ENCODE measurements around the gene ANKRD27.

DNA sequence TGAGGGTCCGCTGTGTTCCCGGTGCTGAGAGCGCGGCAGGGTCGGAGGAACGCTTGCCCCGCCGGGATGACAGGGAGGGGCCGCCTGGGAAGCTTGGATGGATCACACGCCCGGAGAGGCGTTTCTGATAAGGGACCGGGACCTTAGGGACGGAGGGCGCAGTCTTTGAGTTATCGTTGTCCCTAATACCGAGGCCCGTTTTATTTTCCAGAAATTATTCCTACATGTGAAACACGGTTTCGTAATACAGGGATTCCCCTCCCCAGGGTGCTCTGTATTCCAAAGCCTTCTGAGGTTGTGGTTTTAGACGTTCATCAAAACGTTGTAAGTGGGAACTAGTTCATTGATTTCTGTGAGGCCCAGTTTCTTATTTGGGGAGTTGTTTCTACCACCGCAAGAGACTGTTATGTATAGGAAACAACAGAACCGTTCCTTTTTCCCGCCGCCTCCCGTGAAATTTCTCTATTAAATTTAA lies 93.2 kb downstream of the ANKRD27 start:
- TF ChIP-seq GATA2 (IDR thresholded peaks at IDR 0.05; ENCODE audit: low read depth, low read length): no peak
- TF ChIP-seq GATA3 (IDR thresholded peaks at IDR 0.05; ENCODE audit: low read depth, low read length): no peak

All from SH-SY5Y (cell line).